Colonic mucosa (tissue), 4 donors: ENCODE data around the gene CRADD. TPM values are rescaled to one million over a fixed set of nuclear protein-coding genes. Genes with fewer than 3 reads are reported as not detected.

ENCODE experiments used
- DNase-seq: peaks from one replicate; pipeline ENCODE4 v3.0.0-alpha.2; 2020
- H3K27ac ChIP-seq: fragments of 200-600 bp; one replicate; pipeline ENCODE4 v1.8.0; 2021
- H3K27me3 ChIP-seq: fragments of 200-600 bp; one replicate; pipeline ENCODE4 v1.8.0; 2021
- H3K36me3 ChIP-seq: fragments of 200-600 bp; one replicate; pipeline ENCODE4 v1.8.0; 2021
- H3K4me1 ChIP-seq: fragments of 200-600 bp; one replicate; pipeline ENCODE4 v1.8.0; 2021; ENCODE audit warnings: mild to moderate bottlenecking
- H3K4me3 ChIP-seq: fragments of 200-600 bp; one replicate; pipeline ENCODE4 v1.8.0; 2021
- H3K9ac ChIP-seq, 2 donors: one replicate each; pipeline ENCODE4 v1.7.0; 2013; ENCODE audit warnings: control low read depth in 2 of 2, low read depth in 2 of 2, low read length in 2 of 2
- H3K9me3 ChIP-seq: fragments of 200-600 bp; one replicate; pipeline ENCODE4 v1.8.0; 2021
- CTCF ChIP-seq: fragments of 200-600 bp; IDR thresholded peaks from one replicate; pipeline ENCODE4 v1.8.0; 2022; ENCODE audit warnings: antibody characterized with exemption, mild to moderate bottlenecking
- intact Hi-C: fragments of 100-400 bp; cut with DNase I; formaldehyde crosslinking; loops from one replicate; pipeline ENCODE4 v1.14.1; 2022
- total RNA-seq, 2 donors: library from RNA; stranded (reverse); fragmentation: NEBNext Ultra II Directional in 1 of 2; extraction: Animal tissue kit (Norgen Biotek cat#: 25700) in 1 of 2; gene quantifications; one replicate each; pipeline ENCODE4 v1.2.1, GENCODE V29; 2021
- donor health status: healthy.
- donor health status: DM: no; HTN: no; CAD: no.
- donor health status: DM: no; HTN: no; CAD: no.

CRADD gene
- total RNA-seq, 2 donors from 2014 or later: 18.2 to 23.9 TPM

GRCh38 chr12:93746572-93747168 lies 69.5 kb downstream of the CRADD start:
- intact Hi-C loops: loop anchor here (10.0 kb wide), 1 partner anchor 242 kb away; no protein-coding TSS in a partner anchor
- Histone ChIP-seq H3K4me1 (no peaks in the 10 kb centered on the region), H3K4me3 (no peak overlapping the region), H3K9ac (no peak overlapping the region), H3K27me3 (no peaks in the 10 kb centered on the region), H3K36me3 (no peaks in the 10 kb centered on the region), H3K9me3 (no peaks in the 10 kb centered on the region), H3K27ac (no peak overlapping the region)
- no peak for TF ChIP-seq CTCF
- no peak for DNase-seq

GRCh38 chr12:93748672-93749383 lies 71.7 kb downstream of the CRADD start:
- DNase-seq: no peak
- intact Hi-C loops: loop anchor here (10.0 kb wide), 1 partner anchor 244 kb away; no protein-coding TSS in a partner anchor

GRCh38 chr12:93749515-93749914 lies 72.3 kb downstream of the CRADD start:
- intact Hi-C loops: loop anchor here (10.0 kb wide), 1 partner anchor 245 kb away; no protein-coding TSS in a partner anchor
- H3K9me3 ChIP-seq: no peaks in the 10 kb centered on the region
- H3K36me3 ChIP-seq: no peaks in the 10 kb centered on the region
- H3K4me3 ChIP-seq: no peak overlapping the region
- no peaks in the 10 kb centered on the region for H3K4me1 ChIP-seq
- no peak for DNase-seq
- no peak overlapping the region for H3K27ac ChIP-seq
- no peaks in the 10 kb centered on the region for H3K27me3 ChIP-seq
- TF ChIP-seq CTCF: no peak
- H3K9ac ChIP-seq: no peak overlapping the region

More at GRCh38 chr12:93748672-93749383, 71.7 kb downstream of the CRADD start:
- TF ChIP-seq CTCF: no peak
- no peak overlapping the region for H3K9ac ChIP-seq
- H3K36me3 ChIP-seq: no peaks in the 10 kb centered on the region
- H3K9me3 ChIP-seq: no peaks in the 10 kb centered on the region
- H3K27me3 ChIP-seq: no peaks in the 10 kb centered on the region
- no peak overlapping the region for H3K4me3 ChIP-seq
- H3K4me1 ChIP-seq: no peaks in the 10 kb centered on the region
- no peak overlapping the region for H3K27ac ChIP-seq

GRCh38 chr12:93750056-93750455 lies 72.9 kb downstream of the CRADD start:
- no peak overlapping the region for H3K27ac ChIP-seq
- no peak for DNase-seq
- no peak overlapping the region for H3K9ac ChIP-seq
- H3K27me3 ChIP-seq: no peaks in the 10 kb centered on the region
- H3K9me3 ChIP-seq: no peaks in the 10 kb centered on the region
- TF ChIP-seq CTCF: no peak
- intact Hi-C loops: no loop called here
- no peaks in the 10 kb centered on the region for H3K4me1 ChIP-seq
- H3K36me3 ChIP-seq: no peaks in the 10 kb centered on the region
- no peak overlapping the region for H3K4me3 ChIP-seq

- Histone ChIP-seq H3K9me3 (no peaks in the 10 kb centered on the region), H3K4me3 (no peak overlapping the region), H3K36me3 (no peaks in the 10 kb centered on the region), H3K4me1 (no peaks in the 10 kb centered on the region), H3K27me3 (no peaks in the 10 kb centered on the region), H3K27ac (no peak overlapping the region), H3K9ac (no peak overlapping the region)
- no peak for TF ChIP-seq CTCF
- no peak for DNase-seq
- intact Hi-C loops: no loop called here
These were observed 74.9 kb downstream of the CRADD start for GRCh38 chr12:93751864-93752610.
